PC-3 (cell line): Measurements from ENCODE around the gene DGKG.

Source experiments
- EZH2phosphoT487 ChIP-seq: fragments of 300-600 bp; sonication (generic); IDR thresholded peaks from 2 replicates; pipeline ENCODE4 v1.6.1; 2018; ENCODE audit warnings: mild to moderate bottlenecking, antibody characterized with exemption, low read length, borderline replicate concordance
- TF ChIP-seq, protein P1 (sequence below): fragments of 300-600 bp; sonication (generic); conservative IDR thresholded peaks from 2 replicates; pipeline ENCODE4 v1.5.1; 2017; ENCODE audit warnings: antibody characterized with exemption, low read depth, mild to moderate bottlenecking, low read length

GRCh38 chr3:186362988-186363387, 954 bp upstream of the DGKG start:
- TF ChIP-seq, protein P1, sequence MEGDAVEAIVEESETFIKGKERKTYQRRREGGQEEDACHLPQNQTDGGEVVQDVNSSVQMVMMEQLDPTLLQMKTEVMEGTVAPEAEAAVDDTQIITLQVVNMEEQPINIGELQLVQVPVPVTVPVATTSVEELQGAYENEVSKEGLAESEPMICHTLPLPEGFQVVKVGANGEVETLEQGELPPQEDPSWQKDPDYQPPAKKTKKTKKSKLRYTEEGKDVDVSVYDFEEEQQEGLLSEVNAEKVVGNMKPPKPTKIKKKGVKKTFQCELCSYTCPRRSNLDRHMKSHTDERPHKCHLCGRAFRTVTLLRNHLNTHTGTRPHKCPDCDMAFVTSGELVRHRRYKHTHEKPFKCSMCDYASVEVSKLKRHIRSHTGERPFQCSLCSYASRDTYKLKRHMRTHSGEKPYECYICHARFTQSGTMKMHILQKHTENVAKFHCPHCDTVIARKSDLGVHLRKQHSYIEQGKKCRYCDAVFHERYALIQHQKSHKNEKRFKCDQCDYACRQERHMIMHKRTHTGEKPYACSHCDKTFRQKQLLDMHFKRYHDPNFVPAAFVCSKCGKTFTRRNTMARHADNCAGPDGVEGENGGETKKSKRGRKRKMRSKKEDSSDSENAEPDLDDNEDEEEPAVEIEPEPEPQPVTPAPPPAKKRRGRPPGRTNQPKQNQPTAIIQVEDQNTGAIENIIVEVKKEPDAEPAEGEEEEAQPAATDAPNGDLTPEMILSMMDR: no peak
- TF ChIP-seq EZH2phosphoT487: no peak
